Suppressor macrophage treated with lipopolysaccharide for 1 hour (primary cell): ENCODE results near the gene CDK6.

Source experiments
- DNase-seq, 3 donors: peaks; one replicate each; pipeline ENCODE4 v3.0.0-alpha.2; 2020 to 2022

The CDK6 gene

DNA sequence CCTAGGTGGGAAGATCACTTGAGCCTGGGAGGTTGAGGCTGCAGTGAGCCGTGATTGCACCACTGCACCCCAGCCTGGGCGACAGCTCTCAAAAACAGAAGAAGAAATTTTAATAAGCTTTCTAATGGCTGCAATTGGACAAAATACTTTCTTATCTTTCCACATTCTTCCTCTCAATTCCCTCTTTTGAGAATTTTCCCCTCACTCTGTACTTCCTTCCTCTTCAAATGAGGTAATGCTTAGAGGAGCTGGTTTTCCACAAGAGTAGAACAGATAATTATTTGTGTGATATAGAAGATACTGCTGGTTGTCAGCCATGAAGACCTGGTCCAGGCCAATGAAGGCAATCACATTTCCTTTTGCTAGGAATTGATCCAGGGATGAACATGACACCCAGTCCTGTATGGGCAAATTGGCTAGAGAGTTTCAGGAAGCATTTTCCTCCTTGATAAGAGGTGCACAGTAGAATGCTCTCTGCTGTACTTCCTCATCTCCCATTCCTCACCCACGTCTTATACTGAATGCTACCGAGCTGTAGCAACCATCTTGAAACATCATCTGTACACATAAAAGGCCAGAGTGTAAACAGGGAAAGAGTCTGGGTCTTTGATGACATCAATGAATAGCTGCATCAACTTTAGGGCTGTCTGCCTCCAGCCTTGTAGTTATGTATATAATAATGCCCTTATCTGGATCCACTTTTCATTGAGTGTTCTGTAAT lies 103.9 kb downstream of the CDK6 start:
- DNase-seq: peak; percentile 24 to 44 (median 40)

DNA sequence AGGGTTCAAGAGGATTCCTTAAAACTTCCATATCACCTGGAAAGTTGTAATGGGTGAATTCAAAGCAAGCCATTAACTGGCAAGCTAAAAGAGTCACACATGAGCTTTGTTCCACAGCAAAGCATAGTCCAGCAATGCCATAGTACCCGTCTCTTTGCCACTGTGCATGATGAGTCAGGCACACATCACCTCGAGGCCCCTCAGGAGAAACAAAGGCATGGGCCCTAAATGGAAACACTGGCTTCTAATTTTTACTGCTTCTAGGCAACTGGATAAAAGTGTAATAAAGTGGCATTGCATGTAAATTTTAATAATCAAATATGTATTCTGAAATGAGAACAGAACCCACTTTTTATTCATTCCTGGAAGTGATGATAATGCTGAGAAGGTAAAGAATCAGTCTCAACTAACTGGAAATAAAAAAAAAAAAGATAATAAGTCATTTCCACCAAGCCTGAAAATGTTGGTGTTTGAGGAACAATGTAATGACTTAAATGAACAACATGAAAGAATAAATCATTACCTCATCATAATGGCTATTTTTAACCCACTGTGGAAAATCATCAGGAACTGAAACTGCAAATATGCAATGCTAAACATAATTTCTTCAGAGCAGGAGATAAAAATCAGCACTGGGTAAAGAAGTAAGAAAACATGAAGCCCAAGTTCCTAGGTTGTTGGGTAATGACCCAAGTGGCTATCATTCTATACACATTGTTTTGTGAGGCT lies 104.9 kb downstream of the CDK6 start:
- peak; percentile 66 to 97 (median 92) for DNase-seq

DNA sequence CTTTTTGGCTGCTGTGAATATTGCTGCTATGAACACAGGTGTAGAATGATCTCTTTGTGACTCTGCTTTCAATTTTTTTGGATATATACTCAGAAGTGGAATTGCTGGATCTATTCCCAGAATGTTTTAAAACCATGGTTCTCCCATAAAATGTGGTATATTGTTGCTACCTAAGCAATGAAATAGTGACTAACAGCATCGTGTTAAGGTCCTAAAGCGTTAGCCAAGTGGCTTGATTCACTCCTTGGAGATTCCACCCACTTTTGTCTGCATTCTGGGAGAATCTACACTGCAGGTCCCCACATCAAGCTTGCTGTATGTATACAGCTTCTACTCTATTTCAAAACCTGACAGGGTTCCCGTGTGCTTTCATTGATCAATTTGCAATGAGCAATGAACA lies 105.6 kb downstream of the CDK6 start:
- DNase-seq: no peak

- no peak for DNase-seq
Measured at GRCh38 chr7:92729751-92730150, 106.6 kb downstream of the CDK6 start.

- DNase-seq: no peak
Measured at GRCh38 chr7:92729172-92729571, 107.2 kb downstream of the CDK6 start.

DNA sequence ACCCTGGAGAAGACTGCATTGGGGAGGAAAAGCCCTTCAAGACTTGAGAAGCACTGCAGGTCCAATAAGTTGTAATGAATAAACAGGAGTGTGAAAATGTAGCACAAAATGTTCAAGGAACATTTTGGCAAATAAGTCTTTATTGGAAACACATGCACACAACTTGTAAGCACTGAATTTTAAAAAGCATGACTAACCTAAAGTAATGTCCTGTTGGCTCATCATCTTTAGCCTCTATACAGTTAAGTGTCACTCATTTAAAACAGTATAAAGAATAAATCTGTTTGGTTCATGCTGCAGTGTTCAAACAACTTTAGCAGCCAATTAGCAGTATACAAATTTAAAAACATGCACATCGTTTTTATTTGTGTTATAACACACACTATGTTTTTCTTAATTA lies 108.6 kb downstream of the CDK6 start:
- DNase-seq: no peak

GRCh38 chr7:92725161-92725925 lies 111.0 kb downstream of the CDK6 start:
- no peak for DNase-seq

- peak; percentile 84 to 90 (median 89) for DNase-seq
Measured at GRCh38 chr7:92723943-92724342, 112.4 kb downstream of the CDK6 start.

DNA sequence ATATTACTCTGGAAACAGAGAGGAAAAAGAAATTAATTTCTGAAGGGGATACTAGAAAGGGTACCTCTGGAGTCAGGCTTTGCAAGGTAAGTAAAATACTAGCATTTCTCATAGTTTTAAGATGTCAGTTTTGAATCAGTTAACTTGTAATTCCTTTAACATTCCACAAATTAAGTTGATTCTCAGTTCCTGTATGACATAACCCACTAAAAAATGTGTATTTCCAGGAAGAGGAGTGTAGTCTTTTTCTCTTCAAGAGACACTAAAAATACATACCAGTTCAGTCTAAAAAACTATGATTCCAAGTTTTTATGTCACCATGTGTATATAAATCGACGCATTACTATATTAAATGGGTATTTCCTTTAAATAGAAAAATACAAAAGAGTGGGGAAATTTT lies 113.2 kb downstream of the CDK6 start:
- no peak for DNase-seq

- peak in 1 of 3 donors; percentile 42 for DNase-seq
Measured at GRCh38 chr7:92722541-92722940, 113.8 kb downstream of the CDK6 start.

DNA sequence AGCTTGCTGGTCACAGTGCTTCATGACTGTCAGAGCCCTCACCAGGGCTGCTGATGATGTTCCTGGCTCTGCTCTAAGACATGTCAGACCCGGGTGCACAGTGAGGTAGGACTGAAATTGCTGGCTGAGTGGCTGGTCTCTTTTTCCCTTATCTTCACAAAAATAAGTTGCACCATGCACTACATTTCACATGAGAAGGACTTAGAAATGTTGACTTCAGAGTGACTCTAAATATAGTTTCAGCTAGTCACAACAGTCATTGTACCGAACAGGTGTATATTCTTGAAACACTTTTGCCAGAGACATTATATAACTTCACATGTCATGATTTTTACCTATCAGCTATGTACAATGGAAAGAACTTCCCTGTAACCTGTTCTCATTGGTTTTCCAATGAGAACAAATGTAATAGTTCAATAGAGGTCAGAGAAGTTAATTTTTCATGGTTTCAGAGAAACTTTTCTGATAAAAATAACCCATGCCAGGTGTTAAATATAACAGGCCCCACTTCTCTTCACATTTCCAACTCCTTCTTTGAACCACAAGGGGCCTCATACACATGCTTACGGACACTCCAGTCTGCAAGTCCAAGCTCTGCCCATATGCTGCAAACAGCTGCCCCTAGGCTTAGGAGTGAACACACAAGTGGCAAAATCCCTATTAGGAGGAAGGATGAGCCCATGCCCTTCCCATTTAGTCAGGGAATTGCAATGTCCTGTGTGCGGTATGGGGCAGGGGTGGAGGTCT lies 115.6 kb downstream of the CDK6 start:
- DNase-seq: no peak

GRCh38 chr7:92717993-92718716 lies 118.2 kb downstream of the CDK6 start:
- DNase-seq: peak; percentile 72 to 79 (median 73)

GRCh38 chr7:92717623-92717992 lies 118.8 kb downstream of the CDK6 start:
- no peak for DNase-seq

GRCh38 chr7:92716825-92717580 lies 119.4 kb downstream of the CDK6 start:
- DNase-seq: no peak

DNA sequence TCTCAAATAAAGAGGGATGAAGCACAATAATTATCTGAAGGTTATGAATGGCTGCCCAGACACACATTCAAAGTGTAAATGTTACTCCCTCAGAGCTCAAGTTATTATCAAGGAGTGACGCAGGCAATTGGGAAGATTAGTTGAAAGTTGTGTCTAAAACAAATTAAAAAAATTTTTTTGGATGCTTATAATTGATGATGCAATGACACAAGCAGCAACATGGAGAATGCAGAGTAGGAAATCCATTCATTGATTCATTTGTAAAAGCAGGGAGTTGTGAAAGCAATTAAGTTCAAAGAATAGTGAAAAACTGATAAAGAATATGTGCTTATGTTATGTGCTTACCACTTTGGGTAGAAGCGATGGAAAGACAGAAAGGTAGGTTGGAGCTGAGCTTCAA lies 120.4 kb downstream of the CDK6 start:
- no peak for DNase-seq

- DNase-seq: no peak
Measured at GRCh38 chr7:92714767-92715166, 121.6 kb downstream of the CDK6 start.

DNA sequence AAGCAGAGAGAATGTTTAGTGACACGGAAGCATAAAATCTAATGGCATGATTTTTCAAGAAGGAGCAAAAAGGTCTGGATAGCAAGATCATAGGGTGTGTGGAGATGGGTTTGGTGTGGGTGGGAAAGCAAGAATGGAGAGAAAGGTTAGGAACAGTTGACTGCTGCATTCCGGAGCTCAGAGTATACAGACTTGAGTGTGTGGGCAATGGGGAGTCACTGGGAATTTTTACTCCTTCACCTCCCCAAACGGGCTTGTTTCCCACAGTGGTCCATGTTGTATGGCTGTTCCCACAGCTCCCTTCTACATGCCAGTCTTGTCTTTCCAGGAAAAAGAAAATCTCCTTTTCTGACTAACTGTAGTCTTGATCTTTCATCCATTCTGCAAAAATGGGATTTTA lies 122.1 kb downstream of the CDK6 start:
- no peak for DNase-seq

GRCh38 chr7:92709912-92710311 lies 126.5 kb downstream of the CDK6 start:
- DNase-seq: no peak

DNA sequence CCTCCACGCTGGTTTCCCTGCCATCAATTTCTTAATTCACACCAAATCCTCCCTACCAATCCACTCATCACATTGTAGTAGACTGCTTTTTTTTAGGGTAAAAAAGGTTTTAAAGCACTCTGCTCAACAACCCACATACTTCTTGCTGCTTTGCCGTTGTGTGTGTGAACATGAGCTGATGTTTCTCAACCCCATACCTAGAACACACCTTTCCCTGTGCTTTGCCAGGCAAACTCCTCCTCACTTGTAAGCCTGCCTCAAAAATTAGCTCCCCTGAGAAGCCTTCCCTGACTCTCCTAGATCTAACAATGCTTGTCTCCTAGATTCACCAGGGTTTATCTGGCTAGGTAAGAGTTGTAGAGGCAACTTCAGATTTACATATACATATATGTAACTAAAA lies 127.2 kb downstream of the CDK6 start:
- DNase-seq: no peak

DNA sequence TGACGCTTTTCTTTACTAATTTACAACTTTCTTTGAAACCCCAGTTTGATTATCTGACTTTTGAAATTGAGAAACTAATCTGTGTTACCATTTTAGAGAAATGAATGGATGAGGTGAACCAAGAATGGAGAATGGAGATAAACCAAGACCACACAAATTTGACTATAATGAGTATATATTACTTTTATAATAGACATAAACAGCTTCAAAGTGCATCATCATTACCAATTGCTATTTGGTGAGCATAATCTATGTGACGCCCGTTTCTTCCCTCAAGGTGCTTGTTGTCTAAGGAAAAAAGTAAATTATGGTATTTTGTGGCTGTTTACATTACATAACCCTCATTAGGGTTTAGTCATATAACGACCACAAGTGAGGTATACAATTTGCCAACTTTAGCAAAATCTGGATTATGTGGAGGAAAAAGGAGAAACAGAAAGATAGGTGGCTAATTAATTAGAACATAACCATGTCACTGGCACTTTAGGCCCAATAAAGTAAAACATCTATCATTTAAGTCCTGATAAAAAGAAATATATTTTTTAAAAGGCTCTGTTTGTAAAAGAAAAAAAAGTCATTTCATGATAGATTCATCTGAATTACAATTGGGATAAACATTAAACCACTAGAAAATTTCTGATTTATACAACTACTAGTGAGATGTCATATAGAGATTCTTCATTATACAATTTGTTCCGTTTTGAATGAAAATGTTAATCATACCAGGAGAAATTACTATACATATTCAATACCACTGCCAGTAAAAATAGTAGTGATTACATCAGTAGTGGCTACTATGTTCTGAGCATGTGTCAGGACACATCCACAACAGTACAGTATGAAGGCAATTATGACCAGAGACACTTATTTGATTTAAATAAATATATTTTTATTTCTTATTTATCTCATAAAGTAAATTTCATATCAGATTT lies 128.0 kb downstream of the CDK6 start:
- DNase-seq: no peak
